Measurements from ENCODE around the gene C11orf71.

C11orf71 gene

GRCh38 chr11:114398303-114398920 lies 1.9 kb downstream of the C11orf71 start:
- no peak for DNase-seq

DNA sequence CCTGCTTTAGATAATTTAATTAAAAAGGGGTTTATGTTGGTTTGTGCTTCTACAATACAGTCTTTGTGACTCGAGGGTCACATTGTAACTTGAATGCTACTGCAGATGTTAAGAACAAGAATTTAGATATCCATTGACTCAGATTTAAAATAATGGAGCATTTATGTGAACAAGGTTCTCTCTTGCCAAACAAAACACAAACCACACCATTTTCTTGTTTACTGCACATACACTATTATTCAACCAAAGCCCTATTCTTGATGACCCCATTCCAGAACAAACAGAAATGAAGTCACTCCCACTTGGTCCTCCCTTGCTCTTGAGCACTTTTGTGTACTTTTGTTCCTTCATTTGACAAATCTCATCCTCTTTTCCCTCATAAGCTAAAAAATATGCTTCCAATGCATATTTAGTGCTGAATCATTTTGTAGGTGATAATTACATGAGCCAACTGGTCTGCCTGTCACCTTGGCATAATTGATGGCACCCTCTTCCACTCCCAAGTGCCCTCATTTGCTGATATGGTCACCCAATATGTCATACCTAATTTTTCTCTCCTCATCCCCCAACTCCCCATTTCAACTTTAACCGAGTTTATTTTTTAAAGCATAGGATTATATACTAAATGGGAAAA lies 2.8 kb downstream of the C11orf71 start:
- DNase-seq, result no peak

DNA sequence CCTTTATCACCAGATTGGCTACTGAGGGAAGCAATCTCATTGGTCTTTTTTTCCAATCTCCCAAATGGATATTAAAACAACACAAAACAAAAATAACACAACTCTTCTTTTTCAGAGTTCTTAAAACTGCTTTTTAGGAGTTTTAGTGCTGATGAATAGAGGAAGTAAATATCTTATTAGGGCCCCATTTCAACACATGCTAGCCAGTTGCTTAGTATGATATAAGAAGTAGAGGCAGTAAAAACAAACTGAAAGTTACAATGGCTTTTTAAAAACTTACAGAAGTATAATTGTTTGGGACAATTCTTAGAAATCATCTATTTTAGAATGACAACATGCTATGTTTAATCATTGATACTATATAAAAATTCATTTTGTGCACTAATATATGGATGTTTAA lies 3.4 kb downstream of the C11orf71 start:
- DNase-seq, result no peak

DNA sequence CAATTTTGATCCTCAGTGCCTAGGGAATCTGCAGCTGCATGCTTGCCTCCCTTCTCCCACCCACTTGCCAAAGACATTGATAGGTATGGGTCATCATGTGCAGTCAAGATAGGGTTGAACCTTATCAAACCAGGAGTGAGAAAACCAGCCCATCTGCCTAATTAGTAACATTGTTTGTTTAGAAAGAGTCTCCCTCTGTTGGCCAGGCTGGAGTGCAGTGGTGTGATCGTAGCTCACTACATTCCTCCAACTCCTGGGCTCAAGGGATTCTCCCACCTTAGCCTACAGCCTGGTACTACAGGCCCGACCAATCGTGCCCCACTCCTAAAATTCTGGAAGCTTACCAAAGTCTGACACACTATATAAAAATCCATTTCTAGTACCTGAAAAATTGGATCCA lies 4.6 kb downstream of the C11orf71 start:
- no peak for DNase-seq

- DNase-seq, result no peak
Measured at GRCh38 chr11:114392735-114393667, 7.3 kb downstream of the C11orf71 start.

DNA sequence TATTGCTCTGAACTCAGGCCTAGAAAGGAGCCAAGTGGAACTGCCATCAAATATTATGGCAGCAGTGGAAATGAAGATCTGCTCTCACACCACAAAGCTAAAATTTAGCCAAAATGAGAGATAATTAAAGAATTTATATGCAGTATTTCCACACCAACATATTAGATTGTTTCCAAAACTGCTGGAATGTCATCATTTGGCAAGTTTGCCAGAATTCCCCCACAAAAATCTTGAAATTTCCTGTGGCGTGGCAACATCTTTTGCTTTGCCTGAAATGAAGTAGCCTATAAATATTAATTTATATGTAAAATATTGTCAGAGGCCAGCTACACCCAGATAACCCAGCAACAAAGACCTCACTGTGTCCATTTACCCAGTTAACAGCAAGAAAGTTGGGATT lies 13.8 kb downstream of the C11orf71 start:
- DNase-seq, result no peak

DNA sequence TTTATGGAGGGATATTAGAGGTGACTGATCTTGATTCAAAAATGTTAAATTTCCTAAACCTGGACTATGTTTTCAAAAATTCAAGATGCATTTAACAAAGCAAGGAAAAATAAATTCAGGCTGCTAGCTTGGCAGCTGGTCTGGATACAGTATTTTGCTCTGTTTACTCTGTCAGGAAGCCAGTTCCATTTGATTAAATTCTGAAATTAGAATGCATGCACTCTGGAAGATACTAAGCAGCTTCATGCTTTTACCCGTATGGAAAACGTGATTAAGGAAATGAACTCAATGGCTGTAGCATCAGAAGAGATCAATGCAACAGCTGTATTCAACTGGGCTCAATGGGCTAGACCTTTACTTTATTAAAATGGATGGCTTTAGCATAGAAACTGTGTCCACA lies 14.2 kb downstream of the C11orf71 start:
- DNase-seq, result no peak

DNA sequence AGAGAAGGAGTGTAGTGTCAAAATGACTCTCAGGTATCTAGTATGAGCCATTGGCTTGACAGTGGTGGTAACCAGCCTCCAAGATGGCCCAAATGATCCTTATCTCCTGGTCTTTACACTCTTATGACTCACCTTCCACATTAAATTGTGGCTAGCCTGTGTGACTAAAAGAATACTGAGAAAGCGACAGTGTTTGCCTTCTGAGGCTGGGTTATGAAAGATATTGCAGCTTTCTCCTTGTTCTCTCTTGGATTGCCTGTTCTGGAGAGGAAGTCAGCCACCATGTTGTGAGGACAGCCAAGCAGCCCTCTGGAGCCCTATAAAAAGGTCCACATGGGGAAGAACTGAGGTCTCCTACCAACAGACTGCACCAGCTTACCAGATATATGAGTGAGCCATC lies 15.8 kb downstream of the C11orf71 start:
- no peak for DNase-seq

GRCh38 chr11:114382509-114382908 lies 17.8 kb downstream of the C11orf71 start:
- no peak for DNase-seq

DNA sequence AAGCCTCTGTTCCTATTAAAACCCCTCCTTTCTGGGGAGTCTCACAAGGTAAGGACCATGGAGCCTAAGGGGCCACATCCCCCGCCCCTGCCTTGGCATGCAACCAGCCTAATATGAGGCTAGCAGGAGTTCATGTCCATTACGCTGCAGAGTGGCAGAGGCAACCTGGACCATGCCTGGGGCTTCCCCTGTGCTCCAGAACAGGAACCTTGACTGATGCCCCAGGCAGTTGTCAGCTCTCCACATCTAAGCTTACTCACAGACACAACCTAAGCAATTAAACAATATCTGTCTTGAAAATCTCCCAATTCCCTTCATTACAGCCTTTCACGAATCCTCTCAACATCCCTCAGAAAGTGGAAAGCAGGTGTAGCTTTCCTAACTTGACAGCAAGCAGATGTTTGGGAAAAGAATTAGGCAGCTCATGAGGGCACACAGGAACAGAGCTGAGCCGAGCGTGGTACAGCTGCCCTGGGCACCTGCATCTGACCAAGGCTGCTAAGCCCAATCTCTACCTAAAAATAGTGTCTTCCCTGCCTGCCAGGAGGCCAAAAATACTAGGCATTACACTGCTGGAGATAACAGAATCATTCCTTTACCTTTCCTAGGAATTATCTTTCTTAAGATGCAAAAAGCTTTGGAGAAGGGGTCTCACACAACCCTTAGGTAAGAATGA lies 20.8 kb downstream of the C11orf71 start:
- DNase-seq, result no peak

- no peak for DNase-seq
Measured at GRCh38 chr11:114377612-114378267, 22.6 kb downstream of the C11orf71 start.

- no peak for DNase-seq
Measured at GRCh38 chr11:114375052-114375451, 25.3 kb downstream of the C11orf71 start.

GRCh38 chr11:114368918-114369680 lies 31.2 kb downstream of the C11orf71 start:
- DNase-seq, result no peak

- DNase-seq, result no peak
Measured at GRCh38 chr11:114367244-114367957, 32.9 kb downstream of the C11orf71 start.

DNA sequence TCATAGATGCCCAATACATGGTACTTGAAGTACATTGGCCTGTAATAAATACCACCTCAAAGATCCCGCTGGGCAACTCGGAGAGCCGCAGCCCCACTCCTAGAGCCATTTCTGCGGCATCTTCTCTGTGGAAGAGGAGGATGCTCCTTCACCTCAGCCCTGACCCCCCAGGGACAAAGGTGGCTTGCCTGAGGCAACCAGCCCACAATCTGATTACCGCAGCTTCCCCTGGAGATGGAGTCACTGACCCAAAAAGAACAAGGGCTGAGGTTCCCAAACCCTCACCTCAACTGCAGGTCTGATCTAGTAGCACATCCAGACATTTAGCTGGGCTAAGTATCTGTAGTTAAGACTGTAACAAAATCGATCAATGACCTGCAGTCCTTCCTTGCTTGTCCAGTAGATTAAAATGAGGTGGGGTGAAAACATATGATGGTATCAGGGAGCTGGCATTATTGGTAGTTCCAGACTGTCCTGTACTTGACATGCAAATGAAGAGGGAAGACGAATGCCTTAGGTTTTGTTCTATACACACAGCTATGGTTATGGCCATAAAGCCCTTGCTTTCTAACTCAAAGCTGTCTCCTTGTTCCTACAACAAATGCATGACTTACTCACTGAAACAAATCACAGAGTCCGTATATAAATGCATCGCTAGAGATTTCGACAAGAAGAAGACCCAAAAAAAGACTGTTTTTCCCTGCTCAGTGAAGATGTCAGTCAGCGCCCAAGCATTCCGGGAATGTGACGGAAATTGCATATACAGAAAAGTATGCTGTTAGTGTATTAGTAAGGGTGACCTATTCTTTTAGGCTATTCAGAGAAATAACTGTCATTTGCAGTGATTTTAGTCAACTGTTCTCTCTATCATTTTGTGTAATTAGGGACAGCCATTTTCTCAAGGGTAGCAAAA lies 33.7 kb downstream of the C11orf71 start:
- DNase-seq, result no peak

DNA sequence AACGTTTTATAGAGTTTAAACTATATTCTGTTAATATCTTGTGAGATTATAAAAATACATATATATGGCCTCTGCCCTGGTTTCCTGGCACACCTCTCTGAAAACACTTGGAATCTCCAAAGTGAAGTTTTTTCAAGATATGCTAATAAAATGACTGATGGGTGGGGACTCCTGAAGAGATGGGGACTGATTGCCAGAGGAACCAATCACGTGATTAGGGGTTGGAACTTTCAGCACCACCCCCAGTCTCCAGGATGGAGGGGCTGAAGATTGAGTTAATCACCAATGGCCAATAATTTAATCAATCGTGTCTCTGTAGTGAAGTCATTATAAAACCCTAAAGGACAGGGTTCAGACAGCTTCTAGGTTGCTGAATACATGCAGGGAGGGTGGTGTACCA lies 37.4 kb downstream of the C11orf71 start:
- DNase-seq, result no peak

DNA sequence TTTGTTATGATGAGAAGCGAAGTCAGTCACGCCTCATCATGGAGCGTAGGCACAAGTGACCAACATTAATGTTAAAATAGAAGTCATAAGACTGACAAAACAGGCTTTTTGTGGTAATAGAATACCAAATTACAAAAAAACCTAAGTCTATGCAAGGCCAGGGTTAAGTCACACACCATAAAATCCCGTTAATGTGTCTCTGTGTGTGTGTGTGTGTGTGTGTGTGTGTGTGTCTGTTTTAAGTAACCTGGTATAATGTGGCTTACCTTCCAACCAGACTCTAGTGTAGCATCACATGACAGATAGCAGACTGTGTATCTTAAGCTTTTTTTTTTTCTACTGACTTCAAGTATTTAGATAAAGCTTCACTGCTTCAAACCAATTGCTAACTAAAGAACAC lies 38.0 kb downstream of the C11orf71 start:
- no peak for DNase-seq

DNA sequence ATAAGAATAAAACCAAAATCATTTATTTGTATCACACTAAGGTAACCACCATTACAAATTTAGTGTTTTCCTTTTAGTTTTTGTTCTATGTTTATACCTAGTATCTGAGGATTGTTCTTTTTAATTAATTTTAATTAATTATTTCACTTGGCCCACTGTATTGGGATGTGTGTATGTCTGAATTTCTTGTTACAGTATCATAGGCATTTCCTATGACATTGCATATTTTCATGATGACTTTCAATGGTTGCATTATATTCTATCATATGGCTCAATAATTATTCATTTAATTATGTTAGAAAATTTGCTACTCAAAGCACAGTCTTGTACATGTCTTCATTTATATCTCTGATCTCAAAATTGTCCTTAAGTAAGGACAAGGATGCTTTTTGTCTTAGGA lies 41.0 kb downstream of the C11orf71 start:
- no peak for DNase-seq

- DNase-seq, result no peak
Measured at GRCh38 chr11:114358716-114359115, 41.6 kb downstream of the C11orf71 start.

DNA sequence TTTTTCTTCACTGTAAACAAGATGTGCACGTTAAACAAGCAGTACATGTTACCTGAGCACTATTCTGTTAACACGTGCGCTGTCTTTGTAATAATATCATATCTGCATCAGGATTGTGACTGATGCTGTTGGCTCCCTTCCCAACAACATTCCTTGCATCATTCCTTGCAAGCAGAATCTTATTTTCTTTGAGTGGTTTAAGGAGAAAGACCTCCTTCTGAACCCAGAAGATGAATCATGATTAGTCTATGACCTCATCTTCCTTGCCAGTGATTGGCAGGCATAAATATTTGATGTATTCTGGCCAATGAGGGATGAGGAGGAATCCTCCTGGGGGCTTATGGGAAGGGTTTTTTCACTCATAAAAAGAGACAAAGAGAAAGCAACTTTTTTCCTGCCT lies 46.2 kb downstream of the C11orf71 start:
- no peak for DNase-seq

All from CD4-positive, alpha-beta T cell treated with Interleukin-12 subunit alpha and Interleukin-12 subunit beta, for 1 hour (primary cell).